Measurements from ENCODE around the gene JAKMIP2. TPM values are rescaled to one million over a fixed set of nuclear protein-coding genes. Genes with fewer than 3 reads are reported as not detected.

The JAKMIP2 gene
- total RNA-seq, 1 experiment from 2014 or later, result not detected

DNA sequence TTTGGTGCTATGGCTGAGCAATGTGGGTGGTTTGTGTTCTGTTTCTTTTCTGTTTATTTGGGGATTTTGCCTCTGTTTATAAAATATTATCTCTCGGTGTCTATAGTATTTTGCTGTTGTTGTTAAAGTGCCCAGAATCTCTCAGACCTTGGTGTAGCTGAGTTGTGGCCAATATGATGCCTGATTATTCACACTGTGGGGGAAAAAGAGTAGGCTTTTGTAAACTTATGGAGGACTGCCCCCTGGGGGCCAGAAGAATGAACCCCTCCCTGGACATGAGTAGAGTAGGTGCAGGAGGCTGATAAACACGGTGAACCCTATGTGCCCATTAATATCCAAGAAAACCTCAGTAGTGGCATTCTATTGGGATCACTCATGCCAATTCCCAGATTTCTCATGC is 223.7 kb downstream of the JAKMIP2 start:
- Histone ChIP-seq H3K4me3 (no peak overlapping the region), H3K27ac (no peak overlapping the region), H3F3A (ENCODE audit: insufficient read depth, low read depth) (no peaks in the 10 kb centered on the region), H3K27me3 (ENCODE audit: insufficient read depth, low read depth) (peaks cover 18% of the 10 kb centered on the region), H3K36me3 (ENCODE audit: low read depth) (no peaks in the 10 kb centered on the region), H2AFZ (no peak overlapping the region), H3K9me3 (ENCODE audit: insufficient read depth, low read depth) (no peaks in the 10 kb centered on the region), H4K20me1 (ENCODE audit: insufficient read depth) (no peaks in the 10 kb centered on the region), H3K4me2 (no peak overlapping the region), H3K79me2 (ENCODE audit: low read depth) (no peaks in the 10 kb centered on the region), H3K4me1 (replicated peaks; ENCODE audit: insufficient read depth) (no peaks in the 10 kb centered on the region), H3K9me2 (ENCODE audit: insufficient read depth) (no peaks in the 10 kb centered on the region)
- TF ChIP-seq, protein P1, sequence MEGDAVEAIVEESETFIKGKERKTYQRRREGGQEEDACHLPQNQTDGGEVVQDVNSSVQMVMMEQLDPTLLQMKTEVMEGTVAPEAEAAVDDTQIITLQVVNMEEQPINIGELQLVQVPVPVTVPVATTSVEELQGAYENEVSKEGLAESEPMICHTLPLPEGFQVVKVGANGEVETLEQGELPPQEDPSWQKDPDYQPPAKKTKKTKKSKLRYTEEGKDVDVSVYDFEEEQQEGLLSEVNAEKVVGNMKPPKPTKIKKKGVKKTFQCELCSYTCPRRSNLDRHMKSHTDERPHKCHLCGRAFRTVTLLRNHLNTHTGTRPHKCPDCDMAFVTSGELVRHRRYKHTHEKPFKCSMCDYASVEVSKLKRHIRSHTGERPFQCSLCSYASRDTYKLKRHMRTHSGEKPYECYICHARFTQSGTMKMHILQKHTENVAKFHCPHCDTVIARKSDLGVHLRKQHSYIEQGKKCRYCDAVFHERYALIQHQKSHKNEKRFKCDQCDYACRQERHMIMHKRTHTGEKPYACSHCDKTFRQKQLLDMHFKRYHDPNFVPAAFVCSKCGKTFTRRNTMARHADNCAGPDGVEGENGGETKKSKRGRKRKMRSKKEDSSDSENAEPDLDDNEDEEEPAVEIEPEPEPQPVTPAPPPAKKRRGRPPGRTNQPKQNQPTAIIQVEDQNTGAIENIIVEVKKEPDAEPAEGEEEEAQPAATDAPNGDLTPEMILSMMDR (conservative IDR thresholded peaks at IDR 0.05), result 0 out of 2 replicates have a peak, but pooled peaks have one; percentile 13
- no peak for TF ChIP-seq EZH2 (IDR thresholded peaks at IDR 0.05; ENCODE audit: low read depth)
- POLR2A ChIA-PET (ENCODE audit: unreplicated experiment), result no interaction called here
- CTCF ChIA-PET, result interaction anchor here (0.7 kb wide), 1 partner anchor 168 kb away, joined by 3 read pairs; no protein-coding TSS in a partner anchor
- BruUV-seq (replicated peaks), result no TSS peak
- DNase-seq, result no peak
- intact Hi-C loops (cut with micrococcal nuclease; ENCODE audit: unreplicated experiment), result no loop called here

DNA sequence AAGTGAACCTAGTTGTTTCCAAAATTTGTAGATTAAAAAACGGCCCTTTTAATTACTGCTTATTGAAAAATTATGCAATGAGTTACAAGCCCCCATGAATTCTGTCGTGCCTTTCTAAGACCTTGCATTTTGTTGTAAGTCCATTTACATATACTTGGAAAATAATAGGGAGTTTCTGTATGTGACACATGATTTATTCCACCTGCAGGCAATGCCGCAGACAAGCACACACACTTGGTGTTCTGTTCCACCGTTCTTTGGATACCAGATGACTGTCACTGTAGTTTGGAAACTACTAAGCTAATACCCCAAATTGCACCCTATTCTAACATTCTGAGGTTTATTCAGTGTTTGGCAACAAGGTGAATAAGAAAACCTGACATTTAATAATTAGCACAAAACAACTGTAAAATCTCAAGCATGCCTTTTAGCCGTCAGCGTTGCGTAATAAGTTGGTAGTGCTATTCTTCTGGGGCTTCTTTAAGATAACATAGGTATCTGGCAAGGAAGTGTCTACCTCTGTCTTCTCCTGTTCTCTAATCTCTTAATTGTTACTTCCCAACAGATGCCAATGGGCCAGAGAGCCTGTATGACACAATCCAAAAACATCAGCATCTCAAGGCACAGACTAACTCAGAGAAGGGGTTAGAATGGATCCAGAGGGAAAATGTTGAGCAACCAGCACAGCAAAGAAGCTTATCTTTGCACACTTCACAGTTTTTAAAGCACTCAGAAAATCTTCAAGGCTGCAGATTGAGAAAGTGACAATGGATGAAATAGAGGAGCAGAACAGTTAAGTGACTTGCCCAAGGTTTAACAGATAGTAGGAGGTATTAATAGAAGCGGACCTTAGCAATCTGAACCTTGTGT is 224.4 kb downstream of the JAKMIP2 start:
- ChIA-PET CTCF (no interaction called here), POLR2A (ENCODE audit: unreplicated experiment) (no interaction called here)
- Histone ChIP-seq H3K27me3 (ENCODE audit: insufficient read depth, low read depth) (peaks cover 18% of the 10 kb centered on the region), H3K36me3 (ENCODE audit: low read depth) (no peaks in the 10 kb centered on the region), H3K27ac (no peak overlapping the region), H2AFZ (no peak overlapping the region), H3K9me2 (ENCODE audit: insufficient read depth) (no peaks in the 10 kb centered on the region), H3K4me1 (replicated peaks; ENCODE audit: insufficient read depth) (no peaks in the 10 kb centered on the region), H3K79me2 (ENCODE audit: low read depth) (no peaks in the 10 kb centered on the region), H3K9me3 (ENCODE audit: insufficient read depth, low read depth) (no peaks in the 10 kb centered on the region), H4K20me1 (ENCODE audit: insufficient read depth) (no peaks in the 10 kb centered on the region), H3K4me2 (no peak overlapping the region), H3F3A (ENCODE audit: insufficient read depth, low read depth) (no peaks in the 10 kb centered on the region), H3K4me3 (no peak overlapping the region)
- intact Hi-C loops (cut with micrococcal nuclease; ENCODE audit: unreplicated experiment), result no loop called here
- TF ChIP-seq, protein P1 (conservative IDR thresholded peaks at IDR 0.05), result no peak
- TF ChIP-seq EZH2 (IDR thresholded peaks at IDR 0.05; ENCODE audit: low read depth), result no peak
- no peak for DNase-seq
- no TSS peak for BruUV-seq (replicated peaks)

DNA sequence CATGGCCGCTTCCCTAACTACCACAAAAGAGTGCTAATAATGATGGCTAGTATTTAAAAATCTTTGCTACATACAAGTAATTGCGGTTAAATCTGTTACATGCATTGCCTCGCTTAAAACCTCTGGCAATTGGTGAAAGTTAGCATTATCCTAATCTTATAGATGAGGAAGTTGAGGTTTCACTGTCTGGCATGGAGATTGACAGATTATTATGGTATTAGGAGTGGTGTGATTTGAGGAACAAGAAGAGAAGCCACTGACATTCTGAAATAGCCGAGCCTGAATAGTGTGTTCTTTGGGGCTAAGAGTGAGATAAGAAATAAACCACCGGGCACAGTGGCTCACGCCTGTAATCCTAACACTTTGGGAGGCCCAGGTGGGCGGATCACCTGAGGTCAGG is 227.4 kb downstream of the JAKMIP2 start:
- H3K4me3 ChIP-seq, result no peak overlapping the region
- intact Hi-C loops (cut with micrococcal nuclease; ENCODE audit: unreplicated experiment), result no loop called here
- H3K79me2 ChIP-seq (ENCODE audit: low read depth), result no peaks in the 10 kb centered on the region
- no peaks in the 10 kb centered on the region for H3F3A ChIP-seq (ENCODE audit: insufficient read depth, low read depth)
- H3K27me3 ChIP-seq (ENCODE audit: insufficient read depth, low read depth), result peaks cover 17% of the 10 kb centered on the region
- no peak overlapping the region for H2AFZ ChIP-seq
- H3K27ac ChIP-seq, result no peak overlapping the region
- ChIA-PET POLR2A (ENCODE audit: unreplicated experiment) (no interaction called here), CTCF (no interaction called here)
- no peaks in the 10 kb centered on the region for H3K4me1 ChIP-seq (replicated peaks; ENCODE audit: insufficient read depth)
- no peaks in the 10 kb centered on the region for H3K9me2 ChIP-seq (ENCODE audit: insufficient read depth)
- TF ChIP-seq, protein P1 (conservative IDR thresholded peaks at IDR 0.05), result no peak
- no peak for TF ChIP-seq EZH2 (IDR thresholded peaks at IDR 0.05; ENCODE audit: low read depth)
- no peaks in the 10 kb centered on the region for H3K9me3 ChIP-seq (ENCODE audit: insufficient read depth, low read depth)
- BruUV-seq (replicated peaks), result no TSS peak
- H4K20me1 ChIP-seq (ENCODE audit: insufficient read depth), result no peaks in the 10 kb centered on the region
- no peak overlapping the region for H3K4me2 ChIP-seq
- no peak for DNase-seq
- no peaks in the 10 kb centered on the region for H3K36me3 ChIP-seq (ENCODE audit: low read depth)
